Measurements from ENCODE around the gene PTGIR.

PTGIR gene, protein sequence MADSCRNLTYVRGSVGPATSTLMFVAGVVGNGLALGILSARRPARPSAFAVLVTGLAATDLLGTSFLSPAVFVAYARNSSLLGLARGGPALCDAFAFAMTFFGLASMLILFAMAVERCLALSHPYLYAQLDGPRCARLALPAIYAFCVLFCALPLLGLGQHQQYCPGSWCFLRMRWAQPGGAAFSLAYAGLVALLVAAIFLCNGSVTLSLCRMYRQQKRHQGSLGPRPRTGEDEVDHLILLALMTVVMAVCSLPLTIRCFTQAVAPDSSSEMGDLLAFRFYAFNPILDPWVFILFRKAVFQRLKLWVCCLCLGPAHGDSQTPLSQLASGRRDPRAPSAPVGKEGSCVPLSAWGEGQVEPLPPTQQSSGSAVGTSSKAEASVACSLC

DNA sequence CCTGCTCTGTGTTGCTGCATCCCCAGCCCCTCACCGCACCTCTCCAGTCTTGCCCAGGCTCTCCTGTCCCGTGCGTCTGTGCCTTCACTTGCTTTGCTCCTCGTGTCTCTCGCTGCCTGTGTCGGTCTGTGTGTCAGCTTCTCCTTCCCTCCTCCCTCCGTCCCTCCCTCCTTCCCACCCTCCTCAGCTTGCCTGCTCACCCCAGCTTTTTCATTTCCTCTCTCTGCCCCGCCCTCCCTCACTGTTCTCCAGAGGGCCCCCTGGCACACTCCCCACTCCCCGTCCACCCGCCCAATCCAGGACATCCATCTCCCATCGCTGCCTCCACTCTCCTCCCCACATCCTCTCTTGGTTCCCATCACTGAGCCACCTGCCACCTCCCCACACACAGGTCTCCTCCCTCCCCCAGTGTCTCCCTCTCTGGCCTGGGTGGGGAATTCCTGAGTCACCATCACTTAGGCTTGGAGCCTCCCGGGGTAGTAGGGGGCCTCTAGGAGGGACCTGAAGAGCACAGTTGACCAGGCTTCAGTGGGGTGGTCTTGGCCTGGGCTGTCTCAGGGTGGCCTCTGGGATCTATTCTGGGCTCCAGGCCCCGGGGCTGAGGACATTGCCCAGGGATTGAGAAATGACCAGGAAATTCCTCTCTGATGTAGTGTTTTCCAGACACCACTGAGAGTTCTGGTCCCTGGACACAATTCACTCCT lies at the start of gene PTGIR:
Gene PTGIR, minus strand, starts transcription at position 132 of the 704 bp plus-strand sequence. CDS start 864 bp downstream, outside the sequence.
- TF ChIP-seq, protein P1, sequence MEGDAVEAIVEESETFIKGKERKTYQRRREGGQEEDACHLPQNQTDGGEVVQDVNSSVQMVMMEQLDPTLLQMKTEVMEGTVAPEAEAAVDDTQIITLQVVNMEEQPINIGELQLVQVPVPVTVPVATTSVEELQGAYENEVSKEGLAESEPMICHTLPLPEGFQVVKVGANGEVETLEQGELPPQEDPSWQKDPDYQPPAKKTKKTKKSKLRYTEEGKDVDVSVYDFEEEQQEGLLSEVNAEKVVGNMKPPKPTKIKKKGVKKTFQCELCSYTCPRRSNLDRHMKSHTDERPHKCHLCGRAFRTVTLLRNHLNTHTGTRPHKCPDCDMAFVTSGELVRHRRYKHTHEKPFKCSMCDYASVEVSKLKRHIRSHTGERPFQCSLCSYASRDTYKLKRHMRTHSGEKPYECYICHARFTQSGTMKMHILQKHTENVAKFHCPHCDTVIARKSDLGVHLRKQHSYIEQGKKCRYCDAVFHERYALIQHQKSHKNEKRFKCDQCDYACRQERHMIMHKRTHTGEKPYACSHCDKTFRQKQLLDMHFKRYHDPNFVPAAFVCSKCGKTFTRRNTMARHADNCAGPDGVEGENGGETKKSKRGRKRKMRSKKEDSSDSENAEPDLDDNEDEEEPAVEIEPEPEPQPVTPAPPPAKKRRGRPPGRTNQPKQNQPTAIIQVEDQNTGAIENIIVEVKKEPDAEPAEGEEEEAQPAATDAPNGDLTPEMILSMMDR (IDR thresholded peaks at IDR 0.05; ENCODE audit: insufficient read depth, low read length, poor library complexity, severe bottlenecking) = no peak
- H3K4me3 ChIP-seq (replicated peaks; ENCODE audit: low read depth, low read length) = peak within 1 kb of the TSS; percentile 57
- H3K36me3 ChIP-seq (ENCODE audit: control insufficient read depth, insufficient read depth, low read length) = peaks cover 3% of the 10 kb centered on the region; the same call in 1 of the 2 replicates
- H3K27me3 ChIP-seq (replicated peaks; ENCODE audit: control insufficient read depth, insufficient read depth, low read length) = no peaks in the 10 kb centered on the region
- DNase-seq (ENCODE audit: extremely low read depth, insufficient read length) = no peak

DNA sequence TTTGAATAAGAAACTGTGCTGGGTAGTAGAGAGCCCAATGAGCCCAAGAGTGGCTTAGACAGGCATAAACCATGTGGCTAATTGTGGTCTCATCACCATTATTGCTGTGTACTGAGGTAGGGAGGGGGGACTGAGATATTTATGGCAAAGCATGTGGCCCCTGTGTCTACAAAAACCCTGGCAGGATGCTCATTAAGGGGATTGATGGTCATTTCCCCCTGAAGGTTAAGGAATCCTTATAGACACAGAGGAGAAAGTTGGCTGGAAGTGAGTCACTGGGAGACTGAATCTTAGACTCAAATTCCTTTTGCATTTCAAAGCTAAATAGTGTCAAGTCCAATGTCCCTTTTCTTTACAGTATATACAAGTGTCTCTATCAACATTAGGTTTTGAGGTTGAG lies 45.9 kb upstream of the PTGIR start:
- Histone ChIP-seq H3K36me3 (ENCODE audit: control insufficient read depth, insufficient read depth, low read length) (peaks cover 12% of the 10 kb centered on the region), H3K4me3 (replicated peaks; ENCODE audit: low read depth, low read length) (no peak overlapping the region), H3K27me3 (replicated peaks; ENCODE audit: control insufficient read depth, insufficient read depth, low read length) (no peaks in the 10 kb centered on the region)
- TF ChIP-seq, protein P1 (IDR thresholded peaks at IDR 0.05; ENCODE audit: insufficient read depth, low read length, poor library complexity, severe bottlenecking) = no peak
- DNase-seq (ENCODE audit: extremely low read depth, insufficient read length) = no peak

DNA sequence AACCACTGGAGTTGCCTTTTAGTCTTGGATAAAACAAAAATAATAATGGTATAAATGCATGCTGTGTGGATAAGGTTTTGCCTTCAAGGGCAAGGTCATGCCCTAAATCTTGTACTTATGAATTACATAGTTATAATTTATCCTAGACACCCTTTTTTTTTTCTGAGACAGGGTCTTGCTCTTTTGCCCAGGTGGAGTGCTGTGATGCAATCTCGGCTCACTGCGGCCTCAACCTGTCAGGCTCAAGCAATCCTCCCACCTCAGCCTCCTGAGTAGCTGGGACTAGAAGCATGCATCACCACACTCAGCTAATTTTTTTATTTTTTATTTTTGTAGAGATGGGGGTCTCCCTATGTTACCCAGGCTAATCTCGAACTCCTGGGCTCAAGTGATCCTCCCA lies 43.8 kb upstream of the PTGIR start:
- Histone ChIP-seq H3K27me3 (replicated peaks; ENCODE audit: control insufficient read depth, insufficient read depth, low read length) (no peaks in the 10 kb centered on the region), H3K36me3 (ENCODE audit: control insufficient read depth, insufficient read depth, low read length) (peaks cover 3% of the 10 kb centered on the region), H3K4me3 (replicated peaks; ENCODE audit: low read depth, low read length) (no peak overlapping the region)
- no peak for DNase-seq (ENCODE audit: extremely low read depth, insufficient read length)
- TF ChIP-seq, protein P1 (IDR thresholded peaks at IDR 0.05; ENCODE audit: insufficient read depth, low read length, poor library complexity, severe bottlenecking) = no peak

DNA sequence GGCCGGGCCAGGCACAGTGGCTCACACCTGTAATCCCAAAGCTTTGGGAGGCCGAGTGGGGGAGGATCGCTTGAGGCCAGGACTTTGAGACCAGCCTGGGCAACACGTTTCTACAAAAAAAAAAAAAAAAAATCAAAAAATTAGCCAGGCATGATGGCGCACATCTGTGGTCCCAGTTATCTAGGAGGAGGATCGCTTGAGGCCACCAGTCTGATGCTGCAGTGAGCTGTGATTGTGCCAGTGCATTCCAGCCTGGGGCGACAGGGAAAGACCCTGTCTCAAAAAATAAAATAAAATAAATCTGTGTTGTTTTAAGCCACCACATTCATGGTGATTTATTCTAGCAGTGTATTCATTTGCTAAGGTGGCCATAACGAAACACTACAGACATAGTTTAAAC lies 40.2 kb upstream of the PTGIR start:
- Histone ChIP-seq H3K4me3 (replicated peaks; ENCODE audit: low read depth, low read length) (no peak overlapping the region), H3K27me3 (replicated peaks; ENCODE audit: control insufficient read depth, insufficient read depth, low read length) (no peaks in the 10 kb centered on the region; the same call in 1 of the 2 replicates), H3K36me3 (ENCODE audit: control insufficient read depth, insufficient read depth, low read length) (no peaks in the 10 kb centered on the region)
- TF ChIP-seq, protein P1 (IDR thresholded peaks at IDR 0.05; ENCODE audit: insufficient read depth, low read length, poor library complexity, severe bottlenecking) = no peak
- no peak for DNase-seq (ENCODE audit: extremely low read depth, insufficient read length)

DNA sequence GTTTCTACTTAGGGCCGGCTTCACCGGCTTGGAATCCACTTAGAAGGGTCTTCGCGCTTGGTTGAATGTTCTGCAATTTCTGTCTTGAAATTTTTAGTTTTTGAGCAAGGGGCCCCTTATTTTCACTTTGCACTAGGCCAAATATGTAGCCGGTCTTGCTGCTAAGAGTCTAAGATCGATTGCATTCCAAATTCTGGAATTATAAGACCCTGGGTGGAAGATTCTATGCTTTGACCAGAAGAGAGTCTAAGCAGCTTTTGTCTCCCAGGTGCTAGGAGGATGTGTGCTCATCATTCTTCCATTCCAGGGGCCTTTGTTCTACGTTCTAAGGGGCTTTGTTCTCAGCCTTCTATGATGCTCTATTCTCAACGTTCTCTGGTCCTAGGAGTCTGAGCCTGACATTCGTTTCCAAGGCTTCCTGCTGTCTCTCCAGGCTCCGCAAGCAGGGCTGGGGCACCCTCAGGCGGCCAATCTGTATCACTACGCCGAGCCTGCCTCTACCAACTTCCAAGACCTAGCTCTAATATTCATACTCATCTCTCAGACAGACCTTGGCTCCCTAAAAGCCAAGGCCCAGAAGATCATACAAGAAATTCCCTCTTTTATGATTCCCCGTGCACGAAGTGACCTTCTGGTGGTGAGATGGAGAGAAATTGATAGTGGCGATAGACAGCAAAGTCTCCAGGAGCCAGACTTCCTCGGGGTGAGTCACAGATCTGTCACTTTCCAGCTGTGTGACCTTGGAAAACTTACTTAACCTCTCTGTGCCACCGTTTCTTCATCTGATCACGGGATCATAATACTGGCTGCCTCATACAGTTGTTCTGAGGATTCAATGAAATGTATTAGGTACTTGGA lies 37.1 kb upstream of the PTGIR start:
- Histone ChIP-seq H3K36me3 (ENCODE audit: control insufficient read depth, insufficient read depth, low read length) (no peaks in the 10 kb centered on the region), H3K27me3 (replicated peaks; ENCODE audit: control insufficient read depth, insufficient read depth, low read length) (peaks cover 1% of the 10 kb centered on the region), H3K4me3 (replicated peaks; ENCODE audit: low read depth, low read length) (peak overlapping the region; percentile 58)
- DNase-seq (ENCODE audit: extremely low read depth, insufficient read length) = peak; percentile 60
- TF ChIP-seq, protein P1 (IDR thresholded peaks at IDR 0.05; ENCODE audit: insufficient read depth, low read length, poor library complexity, severe bottlenecking) = peak; percentile 89

Measured in GM06990 (cell line).